SK-N-SH treated with all-trans-retinoic acid at 6 μM for 48 hours (cell line): Measurements from ENCODE around the gene CDKN2A.
A peak's percentile ranks its signal among the peaks of the same experiment; 100 is the strongest.

Source experiments
- ATAC-seq: fragments of 200-7000 bp; cut with Tn5 transposase; 3 replicates; pipeline ENCODE4 v1.9.1; 2020; ENCODE audit warnings: mild to moderate bottlenecking, moderate library complexity
- ARNTL ChIP-seq: fragments of 450-650 bp; formaldehyde crosslinking; IDR thresholded peaks from 2 replicates; pipeline ENCODE4 v1.5.0; 2020; ENCODE audit warnings: low read depth, mild to moderate bottlenecking, moderate library complexity, borderline replicate concordance
- CSDC2 ChIP-seq: fragments of 250-450 bp; sonication (Bioruptor Pico); IDR thresholded peaks from 2 replicates; pipeline ENCODE4 v1.5.0; 2020; ENCODE audit warnings: mild to moderate bottlenecking, moderate library complexity
- ESRRG ChIP-seq: fragments of 250-450 bp; sonication (Bioruptor Pico); IDR thresholded peaks from 2 replicates; pipeline ENCODE4 v1.6.1; 2021; ENCODE audit warnings: mild to moderate bottlenecking
- GLIS3 ChIP-seq: fragments of 250-450 bp; sonication (Bioruptor Pico); IDR thresholded peaks from 2 replicates; pipeline ENCODE4 v1.5.0; 2020; ENCODE audit warnings: mild to moderate bottlenecking, moderate library complexity
- ISL1 ChIP-seq: fragments of 250-450 bp; sonication (Bioruptor Pico); IDR thresholded peaks from 2 replicates; pipeline ENCODE4 v2.1.2; 2022; ENCODE audit warnings: mild to moderate bottlenecking, moderate library complexity
- OSR1 ChIP-seq: fragments of 250-450 bp; sonication (Bioruptor Pico); IDR thresholded peaks from 2 replicates; pipeline ENCODE4 v1.8.0; 2022; ENCODE audit warnings: moderate library complexity, mild to moderate bottlenecking, inconsistent platforms
- PPARA ChIP-seq: fragments of 250-450 bp; sonication (Bioruptor Pico); IDR thresholded peaks from 2 replicates; pipeline ENCODE4 v1.5.0; 2020; ENCODE audit warnings: mild to moderate bottlenecking, borderline replicate concordance
- RARB ChIP-seq: fragments of 250-450 bp; sonication (Bioruptor Pico); IDR thresholded peaks from 2 replicates; pipeline ENCODE4 v1.8.0; 2021; ENCODE audit warnings: mild to moderate bottlenecking, moderate library complexity
- SNAI2 ChIP-seq: fragments of 250-450 bp; sonication (Bioruptor Pico); IDR thresholded peaks from 2 replicates; pipeline ENCODE4 v1.5.0; 2020; ENCODE audit warnings: mild to moderate bottlenecking, moderate library complexity
- TOX ChIP-seq: fragments of 250-450 bp; sonication (Bioruptor Pico); IDR thresholded peaks from 2 replicates; pipeline ENCODE4 v1.8.0; 2021; ENCODE audit warnings: mild to moderate bottlenecking, moderate library complexity, borderline replicate concordance
- TSHZ2 ChIP-seq: fragments of 250-450 bp; sonication (Bioruptor Pico); IDR thresholded peaks from 2 replicates; pipeline ENCODE4 v1.5.0; 2020; ENCODE audit warnings: mild to moderate bottlenecking, moderate library complexity
- ZC3H10 ChIP-seq: fragments of 250-450 bp; sonication (Bioruptor Pico); IDR thresholded peaks from 2 replicates; pipeline ENCODE4 v1.5.1; 2021; ENCODE audit warnings: mild to moderate bottlenecking, moderate library complexity
- ZFP3 ChIP-seq: fragments of 250-450 bp; sonication (Bioruptor Pico); IDR thresholded peaks from 2 replicates; pipeline ENCODE4 v1.5.0; 2020; ENCODE audit warnings: mild to moderate bottlenecking, moderate library complexity
- ZFP30 ChIP-seq: fragments of 450-650 bp; formaldehyde crosslinking; IDR thresholded peaks from 2 replicates; pipeline ENCODE4 v1.5.0; 2022; ENCODE audit warnings: mild to moderate bottlenecking, moderate library complexity
- ZNF565 ChIP-seq: fragments of 450-650 bp; formaldehyde crosslinking; conservative IDR thresholded peaks from 2 replicates; pipeline ENCODE4 v1.5.0; 2020; ENCODE audit warnings: low read depth, mild to moderate bottlenecking, moderate library complexity
- ZNF70 ChIP-seq: fragments of 450-650 bp; formaldehyde crosslinking; IDR thresholded peaks from 2 replicates; pipeline ENCODE4 v1.5.0; 2020; ENCODE audit warnings: mild to moderate bottlenecking, moderate library complexity
- ZNF8 ChIP-seq: fragments of 450-650 bp; formaldehyde crosslinking; IDR thresholded peaks from 2 replicates; pipeline ENCODE4 v1.5.0; 2020; ENCODE audit warnings: mild to moderate bottlenecking, moderate library complexity
- TF ChIP-seq, protein P1 (sequence below): fragments of 250-450 bp; sonication (Bioruptor Pico); IDR thresholded peaks from 2 replicates; pipeline ENCODE4 v1.8.0; 2020; ENCODE audit warnings: mild to moderate bottlenecking, moderate library complexity, borderline replicate concordance
- TF ChIP-seq, protein P2 (sequence below): fragments of 250-450 bp; sonication (Bioruptor Pico); IDR thresholded peaks from 2 replicates; pipeline ENCODE4 v1.5.1; 2020; ENCODE audit warnings: low read depth, mild to moderate bottlenecking, moderate library complexity

The CDKN2A gene

GRCh38 chr9:21974722-21975409, 19.3 kb downstream of the CDKN2A start:
- ATAC-seq = peak; percentile 89
- TF ChIP-seq ZFP3 (no peak), PPARA (no peak), ZC3H10 (CRISPR knock-in tag) (no peak), ZFP30 (CRISPR knock-in tag) (no peak), ZNF565 (CRISPR knock-in tag) (no peak), ARNTL (no peak), CSDC2 (no peak), ISL1 (CRISPR knock-in tag) (no peak), OSR1 (CRISPR knock-in tag) (no peak)
- TF ChIP-seq, protein P1, sequence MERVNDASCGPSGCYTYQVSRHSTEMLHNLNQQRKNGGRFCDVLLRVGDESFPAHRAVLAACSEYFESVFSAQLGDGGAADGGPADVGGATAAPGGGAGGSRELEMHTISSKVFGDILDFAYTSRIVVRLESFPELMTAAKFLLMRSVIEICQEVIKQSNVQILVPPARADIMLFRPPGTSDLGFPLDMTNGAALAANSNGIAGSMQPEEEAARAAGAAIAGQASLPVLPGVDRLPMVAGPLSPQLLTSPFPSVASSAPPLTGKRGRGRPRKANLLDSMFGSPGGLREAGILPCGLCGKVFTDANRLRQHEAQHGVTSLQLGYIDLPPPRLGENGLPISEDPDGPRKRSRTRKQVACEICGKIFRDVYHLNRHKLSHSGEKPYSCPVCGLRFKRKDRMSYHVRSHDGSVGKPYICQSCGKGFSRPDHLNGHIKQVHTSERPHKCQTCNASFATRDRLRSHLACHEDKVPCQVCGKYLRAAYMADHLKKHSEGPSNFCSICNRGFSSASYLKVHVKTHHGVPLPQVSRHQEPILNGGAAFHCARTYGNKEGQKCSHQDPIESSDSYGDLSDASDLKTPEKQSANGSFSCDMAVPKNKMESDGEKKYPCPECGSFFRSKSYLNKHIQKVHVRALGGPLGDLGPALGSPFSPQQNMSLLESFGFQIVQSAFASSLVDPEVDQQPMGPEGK (CRISPR knock-in tag) = no peak

GRCh38 chr9:21974343-21974721, 19.9 kb downstream of the CDKN2A start:
- ATAC-seq = peak; percentile 7; the same call in 2 of the 3 replicates
- no peak for TF ChIP-seq SNAI2 (CRISPR knock-in tag)
- TF ChIP-seq ZFP3 = no peak
- TF ChIP-seq TOX (CRISPR knock-in tag) = no peak
- no peak for TF ChIP-seq RARB (CRISPR knock-in tag)
- no peak for TF ChIP-seq PPARA
- no peak for TF ChIP-seq ZFP30 (CRISPR knock-in tag)
- TF ChIP-seq GLIS3 = no peak
- no peak for TF ChIP-seq ZNF565 (CRISPR knock-in tag)
- no peak for TF ChIP-seq ISL1 (CRISPR knock-in tag)
- TF ChIP-seq ESRRG (CRISPR knock-in tag) = no peak
- TF ChIP-seq ZNF70 = no peak
- no peak for TF ChIP-seq ARNTL
- no peak for TF ChIP-seq OSR1 (CRISPR knock-in tag)
- TF ChIP-seq, all 23 proteins: peak for 0

- ATAC-seq = no peak
- TF ChIP-seq SNAI2 (CRISPR knock-in tag) = no peak
- TF ChIP-seq ZC3H10 (CRISPR knock-in tag) = no peak
- no peak for TF ChIP-seq TSHZ2 (CRISPR knock-in tag)
- TF ChIP-seq GLIS3 = no peak
- no peak for TF ChIP-seq ZNF565 (CRISPR knock-in tag)
Measured at GRCh38 chr9:21972361-21972760, 21.8 kb downstream of the CDKN2A start.

GRCh38 chr9:21970800-21971640, 23.2 kb downstream of the CDKN2A start:
- TF ChIP-seq, protein P2, sequence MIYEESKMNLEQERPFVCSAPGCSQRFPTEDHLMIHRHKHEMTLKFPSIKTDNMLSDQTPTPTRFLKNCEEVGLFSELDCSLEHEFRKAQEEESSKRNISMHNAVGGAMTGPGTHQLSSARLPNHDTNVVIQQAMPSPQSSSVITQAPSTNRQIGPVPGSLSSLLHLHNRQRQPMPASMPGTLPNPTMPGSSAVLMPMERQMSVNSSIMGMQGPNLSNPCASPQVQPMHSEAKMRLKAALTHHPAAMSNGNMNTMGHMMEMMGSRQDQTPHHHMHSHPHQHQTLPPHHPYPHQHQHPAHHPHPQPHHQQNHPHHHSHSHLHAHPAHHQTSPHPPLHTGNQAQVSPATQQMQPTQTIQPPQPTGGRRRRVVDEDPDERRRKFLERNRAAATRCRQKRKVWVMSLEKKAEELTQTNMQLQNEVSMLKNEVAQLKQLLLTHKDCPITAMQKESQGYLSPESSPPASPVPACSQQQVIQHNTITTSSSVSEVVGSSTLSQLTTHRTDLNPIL = no peak
- no peak for TF ChIP-seq SNAI2 (CRISPR knock-in tag)
- ATAC-seq = no peak

DNA sequence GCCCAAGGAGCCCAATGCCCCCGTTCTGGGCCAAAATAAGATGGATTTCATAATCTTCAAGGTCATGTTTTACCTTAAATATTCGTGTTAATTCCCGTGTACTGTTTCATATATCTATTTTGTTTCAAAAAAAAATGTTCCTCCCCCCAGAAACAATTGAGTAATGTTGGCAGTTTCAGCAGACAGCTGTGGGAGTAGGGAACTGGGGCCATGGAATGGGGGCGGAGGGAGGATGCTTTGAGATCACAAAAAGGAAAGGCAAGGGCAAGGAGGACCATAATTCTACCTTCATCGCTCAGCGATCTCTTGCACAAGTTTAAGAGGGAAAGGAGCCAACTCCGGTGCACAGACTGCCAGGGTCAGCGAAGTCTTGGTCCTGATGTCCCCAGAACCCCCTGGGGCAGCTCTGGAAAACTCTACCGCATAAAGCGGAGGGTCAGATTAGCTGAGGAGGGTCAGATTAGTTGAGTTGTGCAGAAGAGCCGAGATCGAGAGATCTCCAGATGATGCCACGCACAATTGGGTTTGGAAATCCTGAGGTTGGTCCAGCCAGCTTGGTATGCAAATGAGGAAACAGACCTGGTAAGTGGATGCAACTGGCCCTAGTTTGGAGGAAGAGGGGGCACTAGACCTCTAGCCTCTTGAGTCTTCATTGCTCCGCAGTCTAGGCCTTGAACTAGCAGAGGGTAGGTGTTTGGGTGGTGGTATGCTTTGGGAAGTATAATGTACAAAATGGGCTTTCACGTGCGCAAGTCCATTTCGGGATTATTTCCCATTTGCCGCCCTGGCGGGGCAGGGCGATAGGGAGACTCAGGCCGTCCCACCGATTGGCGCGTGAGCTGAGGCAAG, 24.0 kb downstream of the CDKN2A start:
- no peak for ATAC-seq
- TF ChIP-seq, protein P1 (CRISPR knock-in tag) = no peak
- no peak for TF ChIP-seq TSHZ2 (CRISPR knock-in tag)
- TF ChIP-seq GLIS3 = no peak
- TF ChIP-seq ARNTL = no peak
- TF ChIP-seq ZNF8 (CRISPR knock-in tag) = no peak
- no peak for TF ChIP-seq ZNF565 (CRISPR knock-in tag)
- no peak for TF ChIP-seq RARB (CRISPR knock-in tag)
